Measurements from ENCODE around the gene ACAP3.

Gene ACAP3

GRCh38 chr1:1267488-1268283, 40.0 kb downstream of the ACAP3 start:
- Mint-ChIP-seq H3K4me1 (ENCODE audit: low read depth) (peaks cover 37% of the 10 kb centered on the region), H3K9me3 (no peaks in the 10 kb centered on the region), H3K27me3 (no peaks in the 10 kb centered on the region), H3K36me3 (ENCODE audit: low read depth) (peaks cover 42% of the 10 kb centered on the region), H3K4me3 (no peak overlapping the region), H3K27ac (no peak overlapping the region)

GRCh38 chr1:1264868-1265272, 42.9 kb downstream of the ACAP3 start:
- no peak overlapping the region for H3K4me3 Mint-ChIP-seq

GRCh38 chr1:1264026-1264425, 43.7 kb downstream of the ACAP3 start:
- peaks cover 42% of the 10 kb centered on the region for H3K36me3 Mint-ChIP-seq (ENCODE audit: low read depth)
- H3K4me1 Mint-ChIP-seq (ENCODE audit: low read depth) = peaks cover 11% of the 10 kb centered on the region
- no peak overlapping the region for H3K4me3 Mint-ChIP-seq
- H3K27ac Mint-ChIP-seq = no peak overlapping the region
- H3K27me3 Mint-ChIP-seq = no peaks in the 10 kb centered on the region
- H3K9me3 Mint-ChIP-seq = no peaks in the 10 kb centered on the region

More at GRCh38 chr1:1264868-1265272, 42.9 kb downstream of the ACAP3 start:
- Mint-ChIP-seq H3K27me3 (no peaks in the 10 kb centered on the region), H3K4me1 (ENCODE audit: low read depth) (peaks cover 15% of the 10 kb centered on the region), H3K36me3 (ENCODE audit: low read depth) (peaks cover 38% of the 10 kb centered on the region), H3K27ac (no peak overlapping the region), H3K9me3 (no peaks in the 10 kb centered on the region)

GRCh38 chr1:1262758-1263157, 45.0 kb downstream of the ACAP3 start:
- Mint-ChIP-seq H3K4me1 (ENCODE audit: low read depth) (peaks cover 11% of the 10 kb centered on the region), H3K9me3 (no peaks in the 10 kb centered on the region), H3K27ac (no peak overlapping the region), H3K36me3 (ENCODE audit: low read depth) (peaks cover 39% of the 10 kb centered on the region), H3K4me3 (no peak overlapping the region), H3K27me3 (no peaks in the 10 kb centered on the region)

- Mint-ChIP-seq H3K4me3 (no peak overlapping the region), H3K36me3 (ENCODE audit: low read depth) (peaks cover 42% of the 10 kb centered on the region), H3K27me3 (no peaks in the 10 kb centered on the region), H3K4me1 (ENCODE audit: low read depth) (peaks cover 11% of the 10 kb centered on the region), H3K9me3 (no peaks in the 10 kb centered on the region), H3K27ac (no peak overlapping the region)
Measured at GRCh38 chr1:1262071-1262470, 45.7 kb downstream of the ACAP3 start.

- Mint-ChIP-seq H3K27me3 (no peaks in the 10 kb centered on the region), H3K9me3 (no peaks in the 10 kb centered on the region), H3K27ac (peak overlapping the region; percentile 22), H3K36me3 (ENCODE audit: low read depth) (peaks cover 43% of the 10 kb centered on the region), H3K4me1 (ENCODE audit: low read depth) (peaks cover 9% of the 10 kb centered on the region), H3K4me3 (no peak overlapping the region)
Measured at GRCh38 chr1:1260843-1261560, 46.7 kb downstream of the ACAP3 start.

- Mint-ChIP-seq H3K27me3 (no peaks in the 10 kb centered on the region), H3K27ac (no peak overlapping the region), H3K9me3 (no peaks in the 10 kb centered on the region), H3K4me1 (ENCODE audit: low read depth) (peaks cover 6% of the 10 kb centered on the region), H3K36me3 (ENCODE audit: low read depth) (peaks cover 44% of the 10 kb centered on the region), H3K4me3 (no peak overlapping the region)
Measured at GRCh38 chr1:1259951-1260600, 47.7 kb downstream of the ACAP3 start.

- H3K27me3 Mint-ChIP-seq = no peaks in the 10 kb centered on the region
- peaks cover 6% of the 10 kb centered on the region for H3K4me1 Mint-ChIP-seq (ENCODE audit: low read depth)
- H3K4me3 Mint-ChIP-seq = no peak overlapping the region
- H3K27ac Mint-ChIP-seq = no peak overlapping the region
- peaks cover 44% of the 10 kb centered on the region for H3K36me3 Mint-ChIP-seq (ENCODE audit: low read depth)
- no peaks in the 10 kb centered on the region for H3K9me3 Mint-ChIP-seq
Measured at GRCh38 chr1:1259540-1259939, 48.2 kb downstream of the ACAP3 start.

GRCh38 chr1:1259119-1259488, 48.6 kb downstream of the ACAP3 start:
- Mint-ChIP-seq H3K9me3 (no peaks in the 10 kb centered on the region), H3K27ac (no peak overlapping the region), H3K4me1 (ENCODE audit: low read depth) (peaks cover 6% of the 10 kb centered on the region), H3K36me3 (ENCODE audit: low read depth) (peaks cover 44% of the 10 kb centered on the region), H3K27me3 (no peaks in the 10 kb centered on the region), H3K4me3 (no peak overlapping the region)

GRCh38 chr1:1256956-1257871, 50.5 kb downstream of the ACAP3 start:
- no peaks in the 10 kb centered on the region for H3K27me3 Mint-ChIP-seq
- H3K36me3 Mint-ChIP-seq (ENCODE audit: low read depth) = peaks cover 43% of the 10 kb centered on the region

GRCh38 chr1:1255611-1256010, 52.1 kb downstream of the ACAP3 start:
- Mint-ChIP-seq H3K9me3 (no peaks in the 10 kb centered on the region), H3K27me3 (no peaks in the 10 kb centered on the region), H3K27ac (no peak overlapping the region), H3K4me1 (ENCODE audit: low read depth) (peaks cover 6% of the 10 kb centered on the region), H3K36me3 (ENCODE audit: low read depth) (peaks cover 35% of the 10 kb centered on the region), H3K4me3 (no peak overlapping the region)

More at GRCh38 chr1:1256956-1257871, 50.5 kb downstream of the ACAP3 start:
- H3K4me1 Mint-ChIP-seq (ENCODE audit: low read depth) = peaks cover 6% of the 10 kb centered on the region
- no peak overlapping the region for H3K27ac Mint-ChIP-seq
- H3K4me3 Mint-ChIP-seq = no peak overlapping the region
- no peaks in the 10 kb centered on the region for H3K9me3 Mint-ChIP-seq

- Mint-ChIP-seq H3K4me3 (no peak overlapping the region), H3K9me3 (no peaks in the 10 kb centered on the region), H3K36me3 (ENCODE audit: low read depth) (peaks cover 34% of the 10 kb centered on the region), H3K27ac (no peak overlapping the region), H3K4me1 (ENCODE audit: low read depth) (peaks cover 11% of the 10 kb centered on the region), H3K27me3 (no peaks in the 10 kb centered on the region)
Measured at GRCh38 chr1:1255078-1255477, 52.7 kb downstream of the ACAP3 start.

GRCh38 chr1:1254667-1254998, 53.1 kb downstream of the ACAP3 start:
- Mint-ChIP-seq H3K27me3 (no peaks in the 10 kb centered on the region), H3K9me3 (no peaks in the 10 kb centered on the region), H3K4me3 (no peak overlapping the region), H3K36me3 (ENCODE audit: low read depth) (peaks cover 30% of the 10 kb centered on the region), H3K4me1 (ENCODE audit: low read depth) (peaks cover 16% of the 10 kb centered on the region), H3K27ac (no peak overlapping the region)

GRCh38 chr1:1253972-1254666, 53.6 kb downstream of the ACAP3 start:
- Mint-ChIP-seq H3K36me3 (ENCODE audit: low read depth) (peaks cover 25% of the 10 kb centered on the region), H3K9me3 (no peaks in the 10 kb centered on the region), H3K27ac (no peak overlapping the region), H3K4me1 (ENCODE audit: low read depth) (peaks cover 18% of the 10 kb centered on the region), H3K4me3 (no peak overlapping the region), H3K27me3 (no peaks in the 10 kb centered on the region)
